K562 (cell line): ENCODE measurements around the gene KARS1.

Source experiments
- BRF1 ChIP-seq: IDR thresholded peaks from 3 replicates; pipeline ENCODE4 v1.6.1; 2011; ENCODE audit warnings: borderline replicate concordance, mild to moderate bottlenecking; ENCODE audit not compliant: insufficient read length; ENCODE audit errors: extremely low read depth
- E2F6 ChIP-seq, 2 experiments: IDR thresholded peaks; 2 replicates each; pipeline ENCODE4 v1.6.1; 2011; ENCODE audit warnings: borderline replicate concordance in 1 of 2, control low read depth in 1 of 2, low read depth in 1 of 2, low read length in 1 of 2, mild to moderate bottlenecking in 1 of 2, mixed read lengths in 1 of 2, moderate library complexity in 1 of 2; ENCODE audit not compliant: insufficient read depth in 1 of 2, insufficient read length in 1 of 2, poor library complexity in 1 of 2, severe bottlenecking in 1 of 2; ENCODE audit errors: extremely low read depth in 1 of 2
- JUND ChIP-seq, 2 experiments: IDR thresholded peaks; 2 replicates in 1 of 2; 3 replicates in 1 of 2; pipeline ENCODE4 v1.6.1; 2011; ENCODE audit warnings: borderline replicate concordance in 2 of 2, low read depth in 2 of 2, low read length in 2 of 2, improper control_type of control experiment in 1 of 2, missing biosample characterization in 1 of 2, missing genetic modification characterization in 1 of 2, missing genetic modification reagents in 1 of 2

DNA sequence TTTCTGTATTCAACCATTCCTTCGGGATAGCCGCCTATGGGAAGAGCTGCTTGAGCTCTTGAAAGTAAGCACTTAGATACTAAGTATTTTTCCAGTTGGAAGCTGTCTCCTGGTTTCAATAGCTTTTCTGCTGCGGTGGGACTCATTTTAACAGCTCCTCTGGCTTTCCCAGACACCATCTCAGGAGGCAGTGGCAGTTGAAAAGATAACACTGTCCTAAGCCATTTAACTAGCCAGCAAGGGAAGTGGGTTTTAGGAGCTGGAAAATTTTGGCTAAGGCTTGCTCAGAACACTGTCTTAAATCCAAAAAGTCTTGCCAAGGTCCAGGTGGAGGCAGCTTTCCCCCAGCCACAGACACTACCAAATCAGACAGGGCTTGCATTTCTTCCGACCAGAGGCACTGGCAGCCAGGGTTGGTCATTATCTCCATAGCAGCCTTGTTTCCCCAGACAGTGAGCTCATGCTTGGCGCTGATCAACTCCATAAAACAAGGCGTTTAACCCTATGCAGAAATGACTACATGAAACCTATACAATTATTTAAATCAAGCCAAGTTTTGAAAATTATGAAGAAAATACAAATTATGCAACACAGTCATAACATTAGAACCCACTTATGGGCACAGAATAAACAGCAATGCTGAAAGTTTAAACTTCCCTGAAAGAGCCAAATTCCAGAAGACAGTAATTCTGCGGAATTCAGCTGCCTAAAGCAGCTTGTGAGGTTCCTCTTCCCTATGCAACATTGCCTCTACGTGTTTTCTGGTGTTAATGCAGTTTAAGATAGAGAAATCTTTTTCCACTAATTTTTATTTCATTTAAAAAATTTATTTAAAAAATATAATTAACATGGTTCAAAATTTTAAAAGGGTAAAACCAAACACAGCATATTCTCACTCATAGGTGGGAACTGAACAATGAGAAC is 56.3 kb downstream of the KARS1 start:
- no peak for TF ChIP-seq BRF1
- no peak for TF ChIP-seq E2F6 (IDR thresholded peaks at IDR 0.05; ENCODE audit: borderline replicate concordance in 1 of 2, extremely low read depth in 1 of 2, insufficient read depth in 1 of 2, insufficient read length in 1 of 2, low read depth in 1 of 2, low read length in 1 of 2, poor library complexity in 1 of 2, severe bottlenecking in 1 of 2)
- TF ChIP-seq JUND (IDR thresholded peaks at IDR 0.05; ENCODE audit: borderline replicate concordance, low read depth, low read length): peak; percentile 56
- peak; percentile 64; the same call in 2 of the 3 replicates for TF ChIP-seq JUND (tag; IDR thresholded peaks at IDR 0.05; ENCODE audit: borderline replicate concordance, low read depth, low read length)
